Panc1 (cell line): ENCODE measurements around the gene KIF26A.

Experiments
- CTCF ChIP-seq: fragments of 450-650 bp; IDR thresholded peaks from 2 replicates; pipeline ENCODE4 v1.5.1; 2017; ENCODE audit warnings: mild to moderate bottlenecking
- REST ChIP-seq, 2 experiments: IDR thresholded peaks; 2 replicates each; pipeline ENCODE4 v1.6.1; 2011 to 2012; ENCODE audit warnings: low read depth in 2 of 2, control low read depth in 1 of 2, low read length in 1 of 2, mild to moderate bottlenecking in 1 of 2, moderate library complexity in 1 of 2; ENCODE audit not compliant: insufficient read depth in 1 of 2
- SIN3A ChIP-seq: IDR thresholded peaks from 2 replicates; pipeline ENCODE4 v1.6.1; 2012; ENCODE audit warnings: low read depth, mild to moderate bottlenecking, low read length, moderate library complexity, borderline replicate concordance; ENCODE audit not compliant: insufficient read depth

- TF ChIP-seq REST (IDR thresholded peaks at IDR 0.05; ENCODE audit: insufficient read depth in 1 of 2, low read depth in 2 of 2, low read length in 1 of 2) (no peak), CTCF (no peak), SIN3A (no peak)
Measured at GRCh38 chr14:104221636-104222369, 83.4 kb downstream of the KIF26A start.
